Body of pancreas (tissue), 4 donors: Measurements from ENCODE around the gene C11orf91.
"Not testable (repeated sequence)": the region's sequence is repeated elsewhere in the genome, so short reads cannot be mapped to it uniquely, and the experiment has no call there.

Source experiments
- POLR2A ChIP-seq, 3 donors: fragments of 450-650 bp; IDR thresholded peaks; one replicate each; pipeline ENCODE4 v1.6.1; 2016; ENCODE audit warnings: antibody characterized with exemption in 3 of 3, mild to moderate bottlenecking in 2 of 3
- TF ChIP-seq, protein P1 (sequence below), 7 experiments: fragments of 450-650 bp in 4 of 7; fragments of 200-600 bp in 3 of 7; sonication (generic) in 3 of 7; IDR thresholded peaks; one replicate each; pipeline ENCODE4 v1.5.1; 2016 to 2019; ENCODE audit warnings: antibody characterized with exemption in 7 of 7

DNA sequence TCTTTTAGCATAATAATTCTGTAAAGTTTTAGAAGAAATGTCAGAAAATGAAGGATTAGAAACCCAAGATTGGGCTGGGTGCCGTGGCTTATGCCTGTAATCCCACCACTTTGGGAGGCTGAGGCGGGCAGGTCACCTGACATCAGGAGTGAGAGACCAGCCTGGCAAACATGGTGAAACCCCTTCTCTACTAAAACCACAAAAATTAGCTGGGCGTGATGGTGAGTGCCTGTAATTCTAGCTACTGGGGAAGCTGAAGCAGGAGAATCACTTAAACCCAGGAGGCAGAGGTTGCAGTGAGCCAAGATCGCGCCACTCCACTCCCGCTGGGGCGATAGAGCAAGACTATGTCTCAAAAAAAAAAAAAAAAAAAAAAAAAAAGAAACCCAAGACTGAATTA lies 39.1 kb downstream of the C11orf91 start:
- TF ChIP-seq, protein P1, sequence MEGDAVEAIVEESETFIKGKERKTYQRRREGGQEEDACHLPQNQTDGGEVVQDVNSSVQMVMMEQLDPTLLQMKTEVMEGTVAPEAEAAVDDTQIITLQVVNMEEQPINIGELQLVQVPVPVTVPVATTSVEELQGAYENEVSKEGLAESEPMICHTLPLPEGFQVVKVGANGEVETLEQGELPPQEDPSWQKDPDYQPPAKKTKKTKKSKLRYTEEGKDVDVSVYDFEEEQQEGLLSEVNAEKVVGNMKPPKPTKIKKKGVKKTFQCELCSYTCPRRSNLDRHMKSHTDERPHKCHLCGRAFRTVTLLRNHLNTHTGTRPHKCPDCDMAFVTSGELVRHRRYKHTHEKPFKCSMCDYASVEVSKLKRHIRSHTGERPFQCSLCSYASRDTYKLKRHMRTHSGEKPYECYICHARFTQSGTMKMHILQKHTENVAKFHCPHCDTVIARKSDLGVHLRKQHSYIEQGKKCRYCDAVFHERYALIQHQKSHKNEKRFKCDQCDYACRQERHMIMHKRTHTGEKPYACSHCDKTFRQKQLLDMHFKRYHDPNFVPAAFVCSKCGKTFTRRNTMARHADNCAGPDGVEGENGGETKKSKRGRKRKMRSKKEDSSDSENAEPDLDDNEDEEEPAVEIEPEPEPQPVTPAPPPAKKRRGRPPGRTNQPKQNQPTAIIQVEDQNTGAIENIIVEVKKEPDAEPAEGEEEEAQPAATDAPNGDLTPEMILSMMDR (IDR thresholded peaks at IDR 0.05), result not testable (repeated sequence)
- not testable (repeated sequence) for TF ChIP-seq POLR2A (IDR thresholded peaks at IDR 0.05)
